GM21529 (cell line): ENCODE results near the gene DLG4.

Experiments
- ATAC-seq: cut with Tn5 transposase; IDR thresholded peaks from one replicate; pipeline ENCODE4 v1.9.1; 2021; ENCODE audit not compliant: unreplicated experiment

The DLG4 gene

DNA sequence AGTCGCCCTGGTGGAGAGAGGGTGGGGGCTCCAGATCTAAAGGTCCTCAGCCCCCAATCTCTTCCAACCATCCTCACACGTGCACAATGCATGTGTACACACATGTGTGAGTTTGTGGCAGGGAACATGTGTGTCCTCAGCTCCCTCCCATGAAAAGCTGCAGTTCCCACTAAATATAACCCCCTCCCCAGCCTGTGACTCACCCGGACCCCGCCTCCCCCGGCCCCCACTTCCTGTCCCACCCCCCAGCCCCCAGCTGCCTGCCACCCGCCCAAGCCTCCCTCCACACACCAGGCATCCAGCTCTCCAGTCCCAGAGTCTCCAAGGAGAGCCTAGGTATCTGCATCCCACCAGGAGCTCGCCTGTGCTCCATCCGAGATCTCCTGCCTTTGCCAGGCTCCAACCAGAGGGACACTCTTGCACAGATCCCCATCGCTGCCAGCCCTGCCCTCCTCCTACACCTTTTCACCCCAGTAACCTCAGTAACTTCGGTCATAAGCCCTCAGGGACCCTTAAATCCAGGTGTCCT, 3.9 kb downstream of the DLG4 start:
- ATAC-seq, result no peak

DNA sequence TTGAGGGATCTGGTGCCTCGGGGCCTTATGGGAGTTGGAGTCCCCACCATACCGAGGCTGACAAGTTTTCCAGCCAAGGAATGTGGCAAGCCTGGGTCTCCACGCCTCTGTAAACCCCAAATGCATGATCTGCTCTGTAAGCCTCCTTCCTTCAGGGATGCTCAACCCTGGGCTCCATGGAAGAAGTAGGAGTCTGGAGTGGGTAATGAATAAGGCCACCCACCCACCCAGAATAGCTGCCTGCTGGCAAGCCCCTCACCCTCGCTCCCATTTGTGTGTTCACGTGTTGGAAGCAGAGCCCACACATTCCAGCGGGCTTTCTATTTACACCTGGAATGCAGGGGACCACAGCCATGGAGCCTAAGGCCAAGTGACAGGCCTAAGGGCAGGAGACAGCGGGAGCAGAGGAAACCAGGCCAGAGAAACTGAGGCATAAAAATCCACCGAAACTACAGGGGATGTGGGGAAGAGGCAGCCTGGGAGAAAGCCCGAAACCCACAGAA, 4.4 kb downstream of the DLG4 start:
- ATAC-seq, result no peak

DNA sequence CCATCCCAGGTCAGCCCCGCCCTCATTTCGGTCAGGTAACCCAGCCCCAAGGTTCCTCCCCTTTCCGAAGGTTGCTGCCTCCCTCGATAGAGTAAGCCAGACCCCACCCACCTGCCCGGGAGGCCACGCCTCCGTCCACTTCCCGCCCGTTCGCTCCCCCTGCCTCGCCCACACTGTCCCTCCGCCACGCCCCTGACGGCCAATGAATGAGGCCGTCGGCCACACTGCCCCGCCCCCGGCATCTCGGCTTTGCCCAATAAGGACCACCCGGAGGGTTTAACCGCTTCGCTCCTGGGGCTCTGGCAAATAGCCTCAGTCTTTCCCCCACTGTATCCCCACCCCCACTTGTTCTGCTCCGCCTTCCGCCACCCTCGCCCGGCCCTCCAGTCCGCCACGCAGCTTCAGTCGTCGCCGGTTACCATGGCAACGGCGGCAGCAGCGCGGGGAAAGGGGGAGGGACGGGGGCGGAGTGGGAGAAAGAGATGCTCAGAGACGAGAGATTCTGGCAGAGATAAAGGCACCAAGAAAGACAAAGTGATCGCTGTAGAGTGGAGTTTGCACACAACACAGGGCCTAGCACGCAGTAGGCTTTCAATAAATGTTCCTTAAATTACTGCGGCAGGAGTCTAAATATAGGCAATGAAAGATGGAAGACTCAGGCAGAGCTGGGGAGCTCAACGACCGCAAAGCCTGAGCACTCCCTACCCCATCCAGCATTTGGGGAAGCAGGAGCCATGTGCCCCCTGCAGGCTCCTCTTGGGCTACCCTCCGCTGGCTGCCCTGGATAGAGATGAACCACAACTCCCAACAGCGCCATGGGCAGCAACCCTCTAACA, 5.1 kb downstream of the DLG4 start:
- peak; percentile 74 for ATAC-seq

DNA sequence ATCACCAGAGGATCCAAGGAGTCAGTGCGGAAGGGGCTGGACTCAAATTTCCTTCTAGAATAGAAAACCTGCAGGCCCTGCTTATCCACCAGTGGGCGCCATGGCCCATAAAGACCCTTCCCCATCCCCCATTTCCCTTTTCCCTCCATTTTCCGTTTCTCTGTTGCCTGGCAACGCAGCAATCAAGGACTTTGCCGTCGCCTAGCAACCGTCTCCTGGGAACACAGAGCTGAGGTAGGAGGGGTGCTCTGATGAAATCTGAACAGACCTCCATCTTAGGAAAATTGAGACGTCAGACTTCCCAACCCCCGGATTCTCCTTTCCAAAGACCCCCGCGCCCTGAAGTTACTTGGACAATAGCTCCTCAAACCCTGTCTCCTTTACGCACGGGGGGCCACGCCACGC, 5.7 kb downstream of the DLG4 start:
- ATAC-seq, result no peak

DNA sequence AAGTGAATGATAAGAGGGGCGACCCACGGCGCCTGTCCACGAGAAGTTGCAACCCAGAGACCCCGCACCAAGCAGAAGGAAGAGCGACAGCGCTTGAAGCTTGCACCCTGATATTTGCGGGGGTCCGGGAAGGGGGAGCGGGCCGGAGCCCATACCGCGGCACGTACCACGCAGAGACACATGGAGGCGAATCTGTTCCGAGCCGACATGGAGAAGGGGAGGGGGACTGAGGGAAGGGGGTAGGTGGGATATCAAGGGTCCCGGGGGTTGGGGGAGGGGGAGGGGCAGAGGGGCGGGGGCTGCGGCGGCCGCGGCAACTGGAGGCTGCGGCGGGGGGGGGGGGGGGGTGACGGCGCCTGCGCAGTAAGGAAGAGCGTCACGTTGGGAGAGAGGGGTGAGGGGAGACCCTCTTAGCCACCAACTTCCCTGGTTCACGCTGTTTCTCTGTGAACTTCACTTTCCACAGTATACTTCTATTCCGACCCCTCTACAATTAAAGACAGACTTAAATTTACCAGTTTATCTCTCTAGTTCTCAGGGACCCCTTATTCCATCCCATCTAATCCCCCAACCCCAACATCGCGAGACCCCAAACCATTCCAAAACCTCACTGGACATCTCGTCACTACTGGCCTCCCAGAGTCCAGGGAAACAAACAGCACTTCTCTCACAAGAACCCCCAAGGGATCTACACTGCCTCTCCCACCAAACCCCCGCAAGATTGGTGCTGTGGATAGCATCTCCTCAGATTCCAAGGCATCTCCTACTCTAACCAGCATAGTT, 8.0 kb downstream of the DLG4 start:
- ATAC-seq, result no peak

DNA sequence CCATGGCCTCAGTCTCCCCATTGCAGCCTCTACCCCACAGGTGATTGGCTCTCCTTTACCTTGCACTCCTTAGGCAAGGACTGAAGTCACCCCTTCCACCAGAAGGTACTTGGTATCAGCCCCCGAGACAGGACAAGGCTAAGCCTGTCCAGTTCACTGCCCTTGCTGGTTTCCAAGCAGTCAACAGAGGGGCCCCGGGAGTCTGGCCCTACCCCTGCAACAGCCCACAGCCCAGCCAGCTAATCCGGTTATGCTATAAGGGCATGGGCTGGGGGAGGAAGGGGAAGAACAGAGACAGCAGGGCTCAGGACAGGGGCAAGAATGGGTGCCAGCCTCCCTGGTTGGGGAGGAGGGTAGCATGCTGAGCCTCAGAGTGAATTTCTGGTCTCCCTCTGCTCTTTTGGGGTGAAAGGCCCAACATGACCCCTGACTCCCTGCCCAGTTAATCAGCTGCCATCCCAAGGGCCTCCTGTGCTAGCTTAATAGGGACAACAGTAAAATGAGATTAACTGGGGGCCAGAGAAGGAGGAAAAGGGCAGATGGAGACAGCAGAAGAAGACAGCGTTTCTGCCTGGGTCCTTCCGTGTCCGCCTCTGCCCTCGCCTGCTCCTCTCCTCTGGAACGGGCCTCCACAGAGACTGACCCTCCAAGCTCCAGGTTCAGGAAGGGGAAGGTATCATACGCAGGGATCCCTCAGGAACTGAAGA, 10.7 kb downstream of the DLG4 start:
- no peak for ATAC-seq

DNA sequence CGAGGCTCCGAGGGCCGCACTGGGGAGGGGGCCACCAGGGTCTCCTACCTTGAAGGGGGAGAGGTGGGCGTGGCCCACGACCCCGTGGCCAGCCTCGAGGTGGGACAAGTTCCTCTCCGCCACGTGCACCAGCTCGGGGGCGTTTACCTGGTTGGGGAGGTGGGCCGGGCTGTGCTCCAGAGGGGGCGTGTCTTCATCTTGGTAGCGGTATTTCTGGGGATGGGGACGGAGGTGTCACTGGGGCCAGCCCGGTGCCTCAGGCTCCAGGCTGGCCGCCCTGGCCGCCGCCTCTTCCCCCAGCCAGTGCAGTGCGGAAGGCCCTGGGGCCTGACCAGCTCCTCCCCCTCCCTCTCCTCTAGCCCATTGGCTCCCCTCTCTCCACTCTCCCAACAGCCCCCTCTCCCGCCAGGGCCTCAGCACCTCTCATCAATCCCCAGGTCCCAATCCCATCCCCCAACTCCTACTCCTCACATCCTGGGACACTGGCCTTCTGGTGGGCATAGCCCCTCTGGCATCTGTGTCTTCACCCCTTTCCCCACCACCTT, 11.5 kb downstream of the DLG4 start:
- no peak for ATAC-seq

DNA sequence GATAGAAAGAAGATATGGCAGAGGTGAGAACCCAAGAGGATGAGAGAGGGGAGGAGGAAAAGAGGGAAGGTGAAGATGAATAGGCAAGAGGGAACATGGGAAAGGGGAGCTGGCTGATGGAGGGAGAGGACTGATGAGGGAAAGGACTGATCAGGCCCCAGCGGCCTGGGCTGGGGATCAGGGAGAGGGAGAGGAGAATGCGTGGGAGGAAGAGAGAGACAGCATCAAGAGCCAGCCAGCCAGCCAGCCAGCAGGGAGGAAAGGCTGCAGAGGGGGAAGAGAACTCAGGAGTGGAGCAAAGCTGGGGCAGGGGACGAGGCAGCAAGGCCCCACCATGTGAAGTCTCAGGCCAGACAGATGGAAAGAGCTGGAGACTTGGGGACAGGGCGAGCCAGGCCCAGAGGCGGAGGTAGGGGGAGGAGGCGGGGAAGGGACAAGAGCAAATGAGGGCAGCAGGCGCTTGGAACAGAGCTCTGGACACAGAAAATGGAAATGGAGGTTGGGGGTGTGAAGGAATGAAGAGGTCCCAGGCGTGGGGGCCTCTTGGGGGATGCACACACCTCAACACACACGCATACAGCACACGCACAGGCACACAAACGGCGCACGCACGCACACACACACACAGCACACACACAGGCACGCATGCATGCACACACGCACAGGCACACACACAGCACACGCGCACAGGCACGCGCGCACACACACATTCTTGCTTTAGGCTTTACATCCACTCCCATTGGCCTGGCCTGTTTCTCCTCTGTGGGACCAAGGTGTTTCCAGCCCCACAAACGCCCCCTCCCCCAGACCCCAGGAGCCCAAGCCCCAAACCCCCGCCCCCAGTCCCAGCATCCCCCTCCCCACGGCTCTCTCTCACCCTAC, 12.3 kb downstream of the DLG4 start:
- ATAC-seq, result no peak

DNA sequence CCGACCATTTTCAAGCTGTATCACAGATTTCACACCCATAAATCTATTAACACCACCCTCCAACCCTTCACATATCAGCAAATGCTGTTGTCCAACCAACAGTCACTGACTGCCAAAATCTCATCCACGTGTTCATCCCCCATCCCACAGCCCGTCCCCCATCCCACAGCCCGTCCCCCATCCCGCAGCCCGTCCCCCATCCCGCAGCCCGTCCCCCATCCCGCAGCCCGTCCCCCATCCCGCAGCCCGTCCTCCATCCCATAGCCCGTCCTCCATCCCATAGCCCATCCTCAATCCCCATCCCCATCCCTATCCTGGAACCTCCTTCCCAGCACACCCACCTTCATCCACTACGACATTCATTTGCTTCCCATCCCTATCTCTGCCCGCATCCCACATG, 14.1 kb downstream of the DLG4 start:
- ATAC-seq, result no peak

DNA sequence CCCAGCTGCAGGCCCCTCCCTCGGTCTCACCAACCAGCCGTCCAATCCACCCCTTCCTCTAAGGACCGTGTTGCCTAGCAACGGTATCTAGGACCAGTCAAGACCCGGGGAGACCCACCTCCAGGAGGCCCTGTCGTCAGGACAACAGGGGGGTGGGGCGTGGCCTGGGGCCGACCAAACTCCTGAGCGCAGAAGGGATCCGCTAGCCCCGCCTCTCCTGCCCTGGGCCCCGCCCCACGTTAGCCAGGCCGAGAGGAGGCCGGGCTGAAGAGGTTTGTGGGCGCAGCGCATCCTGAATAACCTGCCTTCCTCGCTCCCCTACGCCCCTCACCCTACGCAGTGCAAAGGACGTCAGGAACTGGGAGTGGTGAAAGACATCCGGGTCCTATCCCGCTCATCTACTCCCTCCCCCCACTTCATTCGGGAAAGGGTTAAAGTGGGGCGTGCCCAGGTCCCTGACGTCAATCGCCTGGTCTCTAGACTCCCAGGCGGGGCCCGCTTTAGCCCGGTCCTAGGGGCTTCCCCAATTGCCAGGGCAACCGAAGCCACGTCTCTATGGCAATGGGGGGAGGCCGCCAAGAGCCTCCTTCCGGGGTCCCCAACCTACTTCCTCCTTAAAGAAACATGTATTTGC, 14.7 kb downstream of the DLG4 start:
- ATAC-seq, result peak; percentile 86

DNA sequence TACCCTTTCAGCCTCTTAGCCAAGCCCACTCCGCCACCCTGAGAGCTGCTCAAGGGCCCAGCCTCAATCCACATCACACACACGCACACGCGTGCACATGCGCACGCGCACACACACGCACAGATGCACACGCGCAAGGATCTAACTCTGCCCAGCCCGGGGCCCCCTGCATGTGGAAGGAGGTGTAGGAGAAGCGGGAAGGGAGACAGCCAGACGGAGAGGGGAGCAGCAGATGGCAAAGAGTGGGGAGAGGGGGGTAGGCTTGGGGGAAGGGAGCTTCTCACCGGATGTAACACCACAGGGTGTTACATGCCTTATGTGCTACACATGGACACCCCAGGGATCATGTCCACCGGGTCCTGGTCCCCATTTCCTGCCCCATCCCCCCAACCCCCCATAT, 15.3 kb downstream of the DLG4 start:
- ATAC-seq, result no peak

DNA sequence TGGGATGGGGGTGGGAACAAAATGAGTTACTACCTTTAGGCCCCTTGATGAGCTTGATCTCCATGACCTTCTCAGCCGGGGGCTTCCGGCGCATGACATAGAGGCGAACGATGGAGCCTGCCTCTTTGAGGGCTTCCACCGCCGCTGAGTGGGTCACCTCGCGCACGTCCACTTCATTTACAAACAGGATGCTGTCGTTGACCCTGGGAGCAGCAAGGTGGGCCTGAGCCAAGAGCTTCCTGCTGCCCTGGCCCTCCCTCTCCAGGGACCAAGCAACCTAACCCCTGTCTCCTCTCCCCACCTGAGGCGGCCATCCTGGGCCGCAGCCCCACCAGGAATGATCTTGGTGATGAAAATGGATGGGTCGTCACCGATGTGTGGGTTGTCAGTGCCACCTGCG, 16.2 kb downstream of the DLG4 start:
- ATAC-seq, result no peak

DNA sequence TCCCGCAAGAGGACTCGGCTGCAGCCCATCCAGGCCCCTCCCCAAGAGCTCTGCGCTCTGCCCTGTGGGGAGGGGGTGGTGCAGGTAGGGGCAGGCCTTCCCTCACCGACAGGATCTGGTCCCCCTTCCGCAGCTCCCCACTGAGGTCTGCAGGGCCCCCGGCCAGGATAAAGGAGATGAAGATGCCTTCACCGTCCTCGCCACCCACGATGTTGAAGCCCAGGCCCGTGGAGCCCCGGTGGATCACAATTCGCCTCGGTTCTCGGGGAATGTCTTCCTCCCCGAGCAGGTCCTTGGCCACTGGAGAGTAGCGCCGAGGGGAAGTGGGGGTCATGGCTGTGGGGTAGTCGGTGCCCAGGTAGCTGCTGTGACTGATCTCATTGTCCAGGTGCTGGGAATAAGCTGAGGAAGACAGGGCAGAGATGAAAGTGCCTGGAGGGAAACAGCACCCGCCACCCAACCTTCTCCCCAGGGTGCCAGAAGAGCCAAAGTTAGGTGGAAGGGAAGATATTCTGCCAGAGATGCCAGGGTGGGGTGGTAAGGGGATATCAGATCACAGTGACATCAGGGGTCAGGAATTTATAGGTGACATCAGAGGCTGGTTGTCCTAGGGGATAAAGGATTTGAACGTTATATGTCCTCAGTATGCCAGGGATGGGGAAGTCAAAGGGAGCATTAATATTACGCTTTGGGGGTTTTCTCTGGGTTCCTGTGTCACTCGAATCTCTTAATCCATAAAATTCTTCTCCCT, 22.8 kb downstream of the DLG4 start:
- ATAC-seq, result no peak

DNA sequence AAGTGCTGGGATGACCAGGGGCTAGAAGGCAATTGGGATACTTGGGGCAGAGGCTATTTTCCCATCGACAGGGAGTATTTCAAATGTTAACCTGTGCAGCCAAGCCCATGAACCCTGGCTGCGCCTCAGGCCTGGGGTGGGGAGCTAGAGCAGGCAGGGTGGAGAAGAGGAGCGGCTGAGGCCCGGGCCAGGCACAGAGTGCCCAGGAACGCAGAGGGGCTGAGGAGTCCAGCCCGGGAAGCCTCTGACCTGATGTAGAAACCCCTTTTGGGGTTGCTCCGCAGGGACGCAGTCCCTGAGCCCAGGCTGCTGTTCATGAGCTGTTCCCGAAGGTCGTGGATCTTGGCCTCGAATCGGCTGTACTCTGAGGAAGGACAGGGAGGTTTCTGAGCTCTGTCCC, 23.7 kb downstream of the DLG4 start:
- no peak for ATAC-seq

DNA sequence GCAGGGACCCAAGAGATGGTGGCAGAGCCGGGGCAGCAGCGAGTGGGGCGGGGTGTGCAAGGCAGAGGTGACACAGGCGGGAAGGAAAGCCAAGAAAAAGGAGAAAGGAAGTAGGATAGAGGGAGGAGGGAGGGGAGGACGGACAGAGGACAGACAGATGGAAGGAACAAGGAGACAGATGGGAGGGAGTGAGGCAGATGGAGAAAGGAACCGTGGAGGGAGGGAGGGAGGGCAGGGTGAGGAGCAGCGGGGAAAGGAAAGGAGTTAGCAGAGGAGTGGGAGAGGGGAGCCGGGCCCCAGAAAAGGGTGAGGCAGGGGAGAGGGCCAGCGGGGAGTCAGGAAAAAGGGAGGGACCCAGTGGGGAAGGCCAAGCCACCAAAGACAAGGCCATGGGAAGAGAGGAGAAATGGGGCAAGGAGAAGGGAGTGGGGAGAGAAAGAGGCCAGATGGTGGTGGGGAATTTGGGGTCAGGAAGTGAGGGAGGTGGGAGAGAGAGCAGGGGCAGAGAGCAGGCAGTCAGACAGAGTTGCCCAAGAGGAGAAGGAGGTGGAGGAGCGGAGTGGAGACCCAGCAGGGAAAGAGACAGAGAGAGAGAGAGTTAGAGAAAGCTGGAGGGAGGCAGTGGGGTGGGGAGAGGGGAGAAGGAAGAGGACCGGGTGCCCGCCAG, 27.2 kb downstream of the DLG4 start:
- no peak for ATAC-seq

DNA sequence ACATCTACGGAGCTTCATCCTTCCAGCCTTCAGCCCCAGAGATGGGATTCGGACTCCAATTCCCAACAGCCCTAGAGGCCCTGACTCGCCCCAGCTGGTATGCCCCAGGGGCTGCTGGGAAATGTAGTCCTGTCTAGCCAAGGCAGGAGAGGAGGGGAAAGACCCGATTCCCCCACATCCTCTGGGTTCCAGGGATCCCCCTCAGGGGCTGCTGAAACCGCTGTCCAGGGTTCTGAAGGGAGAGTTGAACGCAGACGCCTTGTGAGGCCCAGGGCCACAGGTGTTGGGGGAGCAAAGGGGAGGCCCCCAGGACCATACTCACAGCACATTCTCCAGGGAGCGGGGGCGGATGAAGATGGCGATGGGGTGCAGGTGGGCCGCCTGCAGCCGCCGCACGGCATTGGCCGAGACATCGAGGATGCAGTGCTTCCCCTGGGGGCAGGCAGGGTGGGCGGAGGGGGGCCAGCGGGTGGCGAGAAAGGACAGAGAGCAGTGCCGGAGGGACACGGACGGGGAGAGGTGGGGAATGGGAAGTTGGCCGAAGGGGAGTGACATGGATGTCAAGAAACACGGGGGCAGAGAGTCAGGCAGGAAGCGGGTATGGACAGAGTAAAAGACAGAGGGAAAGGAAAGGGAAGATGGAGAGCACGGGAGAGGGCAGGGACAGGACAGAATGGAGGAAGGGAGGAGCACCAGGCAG, 27.9 kb downstream of the DLG4 start:
- ATAC-seq, result no peak

DNA sequence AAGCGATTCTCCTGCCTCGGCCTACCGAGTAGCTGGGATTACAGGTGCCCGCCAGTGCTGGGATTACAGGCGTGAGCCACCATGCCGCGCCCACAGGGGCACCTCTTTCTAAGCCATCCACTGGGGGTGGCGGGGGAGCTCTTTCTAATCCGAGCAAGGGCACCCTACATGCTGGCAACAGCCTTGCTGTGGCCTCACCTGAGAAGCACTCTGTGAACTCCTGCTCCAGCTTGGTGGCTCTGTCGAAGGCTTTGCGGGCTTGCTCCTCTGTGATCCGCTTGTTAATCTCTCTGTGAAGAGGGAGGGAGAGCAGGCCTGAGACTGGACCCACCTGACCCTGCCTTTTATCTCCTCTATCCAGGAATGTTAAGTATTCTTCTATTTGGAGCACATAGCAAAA, 28.6 kb downstream of the DLG4 start:
- ATAC-seq, result no peak
